HG02981 (cell line): ENCODE measurements around the gene HSPB7.
"Not testable (repeated sequence)": the region's sequence is repeated elsewhere in the genome, so short reads cannot be mapped to it uniquely, and the experiment has no call there.

Experiments
- ATAC-seq: cut with Tn5 transposase; IDR thresholded peaks from one replicate; pipeline ENCODE4 v1.9.1; 2021; ENCODE audit warnings: mild to moderate bottlenecking, moderate library complexity; ENCODE audit not compliant: unreplicated experiment

Gene HSPB7

DNA sequence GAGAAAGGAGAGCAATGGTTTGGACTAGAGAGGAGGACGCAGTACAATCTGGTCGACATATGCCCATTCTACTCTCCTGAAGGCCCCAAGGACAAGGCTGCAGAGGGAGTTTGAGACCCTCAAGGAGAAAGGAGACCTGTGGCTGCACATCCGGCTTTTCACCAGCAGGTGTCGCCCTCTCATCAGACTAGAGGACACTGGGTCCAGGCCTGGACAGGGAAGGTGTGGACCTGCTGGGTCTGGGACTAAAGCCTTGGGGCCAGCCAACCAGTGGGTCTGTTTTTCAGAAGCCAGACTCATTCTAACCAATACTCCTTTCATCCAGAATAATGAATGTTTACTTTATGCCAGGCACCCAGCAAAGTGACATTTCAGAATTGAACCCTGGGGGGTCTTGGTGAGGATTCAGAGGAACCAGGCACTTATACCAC lies 8.8 kb downstream of the HSPB7 start:
- ATAC-seq: no peak

DNA sequence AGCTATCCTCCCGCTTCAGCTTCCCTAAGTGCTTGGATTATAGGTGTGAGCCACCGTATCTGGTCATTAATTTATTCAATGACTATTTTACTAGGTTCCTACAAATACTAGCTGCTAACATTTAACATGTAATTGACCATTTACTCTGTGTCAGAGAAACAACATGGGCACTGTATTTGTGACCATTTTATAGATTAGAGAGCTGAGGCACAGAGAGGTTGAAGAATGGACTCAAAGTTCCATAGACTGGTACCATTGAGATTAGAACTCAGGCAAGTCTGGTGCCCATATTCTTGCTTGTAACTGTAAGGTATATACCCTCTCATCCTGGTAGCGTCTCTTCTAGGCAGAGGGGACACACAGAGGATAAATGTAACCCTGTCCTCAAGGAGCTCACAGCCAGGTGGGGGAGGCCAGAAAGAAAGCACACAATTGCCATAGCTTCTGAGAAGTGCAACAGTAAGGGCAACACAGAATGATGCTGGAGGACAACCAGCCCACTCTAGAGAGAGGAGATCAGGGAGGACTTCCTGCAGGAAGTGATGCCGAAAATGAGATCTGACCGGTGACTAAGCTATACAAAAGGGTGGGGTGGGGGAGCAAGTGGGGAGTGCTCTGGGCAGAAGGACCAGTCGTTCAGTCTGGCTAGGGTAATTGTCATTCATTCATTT lies 10.0 kb downstream of the HSPB7 start:
- ATAC-seq: no peak

DNA sequence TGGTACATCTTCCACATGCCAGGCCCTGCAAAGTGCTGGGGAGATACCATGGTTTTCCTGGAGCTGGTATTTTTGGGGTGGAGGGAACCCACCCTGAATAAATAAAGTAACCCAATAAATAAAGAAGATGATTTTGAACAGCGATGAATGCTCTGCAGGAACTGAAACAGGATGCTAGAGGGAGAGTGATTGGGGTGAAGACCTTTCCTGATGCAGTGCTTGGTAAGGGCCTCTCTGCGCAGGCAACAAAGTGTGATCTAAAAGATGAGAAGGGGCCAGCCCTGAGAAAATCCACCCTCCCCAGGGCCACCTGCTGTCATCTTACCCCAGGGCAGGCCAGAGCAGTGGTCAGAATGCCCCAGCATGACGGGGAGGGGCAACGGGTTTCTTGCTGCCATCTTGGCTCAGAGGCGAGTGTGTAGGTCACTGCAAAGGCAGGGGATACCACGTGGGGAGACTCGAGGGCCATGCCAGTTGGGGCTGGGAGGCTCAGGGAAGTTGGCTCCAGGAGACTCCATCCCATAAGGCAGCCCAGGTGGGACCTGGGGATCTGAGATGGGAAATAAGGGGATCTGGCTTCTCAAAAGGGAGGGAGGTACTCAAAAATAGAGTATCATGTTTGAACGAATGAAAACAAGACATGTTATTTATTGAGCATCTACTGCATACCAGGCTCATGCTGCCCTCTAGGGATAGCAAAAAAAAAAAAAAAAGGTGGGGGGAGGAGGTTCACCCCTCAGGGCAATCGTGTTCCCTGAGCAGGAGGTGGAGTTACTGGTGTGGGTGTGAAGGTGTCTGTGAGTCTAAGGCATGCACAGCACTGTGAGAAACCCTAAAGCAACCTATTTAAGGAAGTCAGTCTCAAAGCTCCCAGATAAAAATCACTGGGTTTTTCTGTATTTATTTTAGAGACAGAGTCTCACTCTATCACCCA lies 11.0 kb downstream of the HSPB7 start:
- no peak for ATAC-seq

DNA sequence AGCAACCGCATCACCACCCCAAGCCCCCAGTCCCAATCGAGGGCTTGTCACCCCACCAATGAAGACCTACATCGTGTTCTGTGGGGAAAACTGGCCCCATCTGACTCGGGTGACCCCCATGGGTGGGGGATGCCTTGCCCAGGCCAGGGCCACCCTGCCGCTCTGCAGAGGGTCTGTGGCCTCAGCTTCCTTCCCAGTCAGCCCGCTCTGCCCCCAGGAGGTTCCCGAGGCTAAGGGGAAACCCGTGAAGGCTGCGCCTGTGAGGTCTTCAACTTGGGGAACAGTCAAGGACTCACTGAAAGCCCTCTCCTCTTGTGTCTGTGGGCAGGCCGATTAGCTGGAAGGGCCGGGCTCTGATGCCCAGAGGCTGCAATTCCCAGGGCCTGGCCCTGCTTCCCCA lies 11.8 kb downstream of the HSPB7 start:
- no peak for ATAC-seq

DNA sequence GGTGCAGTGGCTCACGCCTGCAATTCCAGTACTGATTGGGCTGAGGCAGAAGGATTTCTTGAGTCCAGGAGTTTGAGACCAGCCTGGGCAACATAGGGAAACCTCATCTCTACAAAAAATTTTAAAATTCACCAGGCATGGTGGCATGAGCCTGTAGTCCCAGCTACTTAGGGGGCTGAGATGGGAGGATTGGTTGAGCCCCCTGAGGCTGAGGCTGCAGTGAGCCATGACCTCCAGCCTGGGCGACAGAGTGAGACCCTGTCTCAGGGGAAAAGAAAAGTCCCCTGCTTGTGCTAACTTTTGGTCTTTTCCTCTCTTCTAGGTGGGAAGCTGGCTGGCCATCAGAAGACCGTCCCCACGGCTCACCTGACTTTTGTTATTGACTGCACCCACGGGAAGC lies 12.2 kb downstream of the HSPB7 start:
- no peak for ATAC-seq

DNA sequence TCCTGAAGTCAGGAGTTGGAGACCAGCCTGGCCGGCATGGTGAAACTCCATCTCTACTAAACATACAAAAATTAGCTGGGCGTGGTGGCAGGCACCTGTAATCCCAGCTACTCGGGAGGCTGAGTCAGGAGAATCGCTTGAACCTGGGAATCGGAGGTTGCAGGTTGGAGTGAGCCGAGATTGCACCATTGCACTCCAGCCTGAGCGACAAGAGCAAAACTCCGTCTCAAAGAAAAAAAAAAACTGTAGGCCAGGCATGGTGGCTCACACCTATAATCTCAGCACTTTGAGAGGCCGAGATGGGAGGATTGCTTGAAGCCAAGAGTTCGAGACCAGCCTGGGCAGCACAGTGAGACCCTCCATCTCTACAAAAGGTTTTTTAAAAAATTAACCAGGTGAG lies 16.6 kb downstream of the HSPB7 start:
- not testable (repeated sequence) for ATAC-seq

DNA sequence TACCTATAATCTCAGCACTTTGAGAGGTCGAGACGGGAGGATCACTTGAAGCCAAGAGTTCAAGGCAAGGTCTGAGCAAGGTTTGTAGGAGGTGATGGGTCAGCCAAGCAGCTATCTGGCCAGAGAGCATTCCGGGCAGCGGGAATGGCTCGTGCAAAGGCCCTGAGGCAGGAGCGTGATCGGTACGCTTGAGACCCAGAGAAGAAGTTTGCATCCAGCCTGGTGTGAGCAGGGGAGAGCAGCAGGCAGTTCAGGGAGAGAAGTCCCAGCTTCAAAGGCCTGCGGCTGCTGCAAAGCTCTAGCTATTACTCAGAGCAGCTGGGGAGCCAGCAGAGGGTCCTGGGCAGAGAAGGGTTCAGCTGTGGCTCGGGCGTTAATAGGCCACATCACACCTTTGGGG lies 18.9 kb downstream of the HSPB7 start:
- ATAC-seq: no peak

DNA sequence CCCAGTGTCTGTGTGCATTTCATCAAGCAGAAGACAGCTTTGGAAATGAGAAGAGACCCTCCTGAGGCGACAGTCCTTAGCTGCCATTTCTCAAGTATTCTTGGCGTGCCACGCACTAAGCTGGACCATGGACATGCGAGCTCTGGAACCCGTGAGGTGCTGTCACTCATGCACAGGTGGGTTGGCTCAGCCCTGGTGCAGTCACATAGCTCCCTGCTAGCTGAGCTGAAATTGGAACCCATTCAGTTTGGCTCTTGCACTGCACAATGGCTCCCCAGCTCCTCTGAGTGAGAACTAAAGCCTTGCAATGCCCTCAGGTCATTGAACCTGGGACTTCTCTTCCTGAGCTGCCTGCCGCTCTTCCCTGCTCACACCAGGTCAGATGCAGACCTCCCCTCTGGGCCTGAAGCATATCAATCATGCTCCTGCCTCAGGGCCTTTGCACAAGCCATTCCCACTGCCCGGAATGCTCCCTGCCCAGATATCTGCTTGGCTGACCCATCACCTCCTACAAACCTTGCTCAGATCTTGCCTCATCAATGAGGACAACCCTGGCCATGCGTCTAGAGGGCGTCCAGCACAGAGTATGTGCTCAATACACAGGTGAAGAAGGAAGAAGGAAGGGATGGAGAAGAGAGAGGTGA lies 20.1 kb downstream of the HSPB7 start:
- ATAC-seq: no peak

DNA sequence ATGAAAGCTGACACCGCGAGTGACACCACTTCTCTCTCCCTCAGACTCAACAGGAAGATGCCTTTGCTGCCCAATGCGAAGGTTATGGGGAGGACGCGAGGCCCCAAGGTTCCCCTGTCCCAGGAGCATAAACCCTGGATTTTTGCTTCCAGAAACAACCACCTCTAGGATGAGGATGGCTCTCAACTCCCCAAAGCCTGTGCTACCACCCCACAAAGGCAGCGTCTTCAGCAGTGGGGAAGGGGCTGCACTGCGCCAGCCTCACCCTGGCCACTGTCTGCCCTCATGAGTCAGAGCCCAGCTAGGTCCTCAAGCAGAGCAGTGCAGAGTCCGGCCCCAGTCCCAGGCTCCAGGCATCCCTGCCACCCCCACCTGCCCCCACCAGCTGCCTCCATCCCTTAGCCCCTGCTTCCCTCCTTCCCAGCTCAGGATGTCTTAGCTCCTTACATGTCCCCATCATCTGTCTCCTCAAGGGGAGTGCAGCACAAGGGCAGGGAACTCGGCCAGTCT lies 20.7 kb downstream of the HSPB7 start:
- ATAC-seq: no peak

DNA sequence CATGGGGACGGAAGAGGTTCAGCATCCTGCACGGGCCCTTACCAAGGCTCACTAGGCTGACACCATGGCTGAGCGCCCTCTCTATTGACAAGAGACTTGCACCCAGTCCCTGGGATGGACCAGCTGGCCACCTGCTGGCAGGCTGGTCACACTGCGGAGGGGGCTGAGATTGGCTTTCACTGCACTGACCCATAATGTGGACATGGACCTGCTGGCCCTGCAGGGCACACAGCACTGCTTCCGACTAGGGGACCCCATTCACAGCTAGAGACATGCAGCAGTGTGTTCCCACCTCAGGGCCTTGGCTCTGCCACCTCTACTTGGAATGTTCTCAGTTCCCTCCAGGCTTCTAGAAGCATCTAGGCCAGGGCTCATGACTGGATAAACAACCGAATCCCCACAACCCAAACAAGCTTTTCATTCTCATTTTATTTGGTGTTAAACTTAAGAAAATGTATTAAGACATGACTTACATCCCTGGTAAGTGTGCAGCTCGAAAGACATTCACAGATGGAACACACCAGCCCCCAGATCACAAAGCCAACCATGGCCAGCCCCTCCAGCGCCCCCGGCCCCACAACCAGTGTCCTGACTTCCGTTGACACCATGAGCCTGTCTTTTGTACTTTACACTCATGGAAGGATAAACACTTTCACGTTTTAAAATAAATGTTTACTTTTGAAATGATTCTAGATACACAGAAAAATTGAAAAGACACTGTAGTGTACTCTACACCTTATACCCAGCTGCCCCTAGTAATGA lies 23.1 kb downstream of the HSPB7 start:
- ATAC-seq: no peak

DNA sequence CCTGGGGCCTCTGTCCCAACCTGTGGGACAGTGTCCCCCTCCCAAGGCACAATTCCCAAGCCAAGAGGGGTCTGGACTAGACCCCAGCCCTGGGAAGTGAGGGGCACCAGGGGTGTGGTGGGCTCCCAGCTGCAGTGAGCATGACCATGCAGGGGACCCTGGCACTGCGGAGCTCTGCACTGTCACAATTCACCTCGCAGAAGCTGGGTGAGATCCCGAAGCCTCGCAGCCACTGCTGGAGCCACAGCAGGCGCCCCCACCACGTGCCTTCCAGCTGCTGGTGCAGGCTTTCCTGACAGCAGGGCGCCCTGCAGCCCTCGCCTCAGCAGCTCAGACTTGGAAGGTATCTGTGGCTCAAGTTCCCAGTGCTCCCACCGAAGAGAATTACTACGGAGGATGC lies 23.8 kb downstream of the HSPB7 start:
- ATAC-seq: no peak

DNA sequence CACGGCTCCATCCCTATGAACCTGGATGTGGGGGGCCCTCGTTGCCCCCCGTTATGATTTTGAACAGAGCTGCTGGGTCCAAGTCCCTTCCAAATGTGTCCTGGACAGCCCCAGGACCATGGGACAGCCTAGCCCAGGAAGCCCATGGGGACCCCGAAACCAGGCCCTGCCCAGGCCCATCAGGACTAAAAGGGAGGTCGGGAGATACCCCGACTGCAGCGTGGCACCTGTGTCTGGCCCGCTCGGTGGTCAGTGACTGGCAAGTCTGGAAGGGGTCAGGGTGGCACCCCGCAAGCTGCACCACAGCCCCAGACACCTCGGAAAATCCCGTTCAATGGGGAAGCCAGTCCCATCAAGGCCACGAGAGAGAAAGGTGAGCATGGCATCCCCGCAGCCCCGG lies 24.2 kb downstream of the HSPB7 start:
- ATAC-seq: no peak

DNA sequence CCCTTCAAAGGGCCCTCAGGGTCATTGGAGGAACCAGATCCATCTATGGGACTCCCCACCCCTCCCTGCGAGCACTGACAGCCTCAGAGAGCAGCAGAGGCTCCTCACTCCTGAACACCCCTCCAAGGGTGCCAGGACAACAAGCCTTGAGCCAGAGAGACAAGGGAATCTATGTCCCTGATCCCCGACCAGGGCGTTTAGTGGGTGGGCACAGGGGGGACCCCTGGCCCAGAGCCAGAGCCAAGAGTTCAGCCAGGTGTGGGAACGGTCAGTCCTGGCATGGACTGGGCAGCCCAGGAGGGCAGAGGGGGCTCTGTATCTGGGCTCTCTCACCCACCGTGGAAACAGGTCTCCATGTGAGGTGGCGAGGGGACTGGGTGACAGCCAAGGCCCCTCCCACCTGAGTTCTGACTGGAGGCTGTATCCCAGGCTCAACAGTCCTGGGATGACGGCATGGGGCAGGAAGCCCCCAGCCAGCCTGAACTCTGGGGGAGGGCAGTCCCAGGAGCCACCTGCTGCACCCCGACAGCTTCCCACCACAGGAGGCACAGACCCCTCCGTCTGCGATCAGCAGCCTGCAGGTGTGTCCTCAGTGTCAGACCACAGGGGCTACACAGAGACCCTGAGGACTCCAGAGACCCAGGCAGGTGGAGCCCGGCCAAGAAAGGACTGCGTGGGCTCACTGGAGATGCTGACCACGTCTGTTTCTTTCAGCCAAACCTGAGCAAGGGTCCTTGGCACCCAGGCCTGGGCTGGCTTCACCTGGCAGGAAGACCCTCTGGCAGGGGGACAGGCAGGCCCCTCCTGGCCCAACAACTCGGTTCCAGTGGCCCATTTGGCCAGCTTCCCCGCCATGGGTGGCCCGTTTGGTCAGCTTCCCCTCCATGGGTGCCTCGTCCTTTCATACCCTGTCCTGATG lies 25.0 kb downstream of the HSPB7 start:
- ATAC-seq: no peak

DNA sequence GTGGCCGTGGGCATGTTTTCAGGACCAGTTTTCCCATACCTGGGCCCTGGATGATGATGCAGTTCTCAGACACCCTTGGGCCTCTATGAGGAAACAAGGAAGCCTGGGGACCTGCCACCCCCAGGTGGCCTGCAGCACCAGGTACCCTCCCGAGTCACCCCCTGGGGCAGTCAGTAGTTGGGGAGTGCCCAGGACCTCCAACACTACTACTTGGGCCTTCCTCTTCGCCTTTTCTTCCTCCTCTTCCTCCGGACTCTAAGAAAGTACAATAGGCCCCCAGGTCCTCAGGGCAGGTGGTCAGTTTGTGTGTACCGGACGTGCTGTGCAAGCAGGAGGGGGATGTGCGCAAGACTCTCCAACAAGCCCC lies 25.7 kb downstream of the HSPB7 start:
- ATAC-seq: no peak

DNA sequence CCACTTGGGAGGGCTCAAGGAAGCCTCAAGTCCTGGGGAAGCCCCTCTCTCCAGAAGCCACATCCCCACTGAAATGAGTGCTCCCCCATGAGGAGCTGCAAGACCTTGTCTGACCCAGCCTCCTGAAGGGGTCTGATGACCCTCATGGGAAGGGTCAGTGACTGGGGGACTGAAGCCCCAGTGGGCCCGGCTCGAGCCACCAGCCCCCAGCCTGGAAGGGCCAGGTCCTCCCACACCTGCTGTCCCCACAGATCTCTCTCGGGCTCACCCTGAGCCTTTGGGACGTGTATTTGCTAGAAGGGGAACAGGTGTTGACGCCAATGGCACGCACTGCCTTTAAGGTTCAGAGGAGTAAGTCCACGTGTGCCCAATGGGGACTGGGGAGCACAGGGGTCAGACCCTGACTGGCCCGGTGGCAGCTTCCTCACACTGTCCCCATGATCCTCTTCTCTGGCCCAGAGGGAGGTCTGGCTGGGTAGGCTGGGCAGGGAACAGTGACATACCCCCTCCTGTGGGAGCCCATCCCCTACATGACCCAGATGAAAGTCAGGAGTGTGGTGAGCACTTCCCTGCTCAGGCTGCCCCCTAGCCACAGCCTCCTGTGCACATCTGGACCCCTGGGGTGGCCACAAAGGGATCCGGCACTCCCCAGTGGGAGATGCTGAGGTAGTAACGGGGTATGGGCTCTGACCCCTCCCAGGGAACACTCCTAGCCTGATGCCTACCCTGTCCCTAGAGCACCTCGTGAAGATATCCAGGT lies 26.2 kb downstream of the HSPB7 start:
- ATAC-seq: no peak

DNA sequence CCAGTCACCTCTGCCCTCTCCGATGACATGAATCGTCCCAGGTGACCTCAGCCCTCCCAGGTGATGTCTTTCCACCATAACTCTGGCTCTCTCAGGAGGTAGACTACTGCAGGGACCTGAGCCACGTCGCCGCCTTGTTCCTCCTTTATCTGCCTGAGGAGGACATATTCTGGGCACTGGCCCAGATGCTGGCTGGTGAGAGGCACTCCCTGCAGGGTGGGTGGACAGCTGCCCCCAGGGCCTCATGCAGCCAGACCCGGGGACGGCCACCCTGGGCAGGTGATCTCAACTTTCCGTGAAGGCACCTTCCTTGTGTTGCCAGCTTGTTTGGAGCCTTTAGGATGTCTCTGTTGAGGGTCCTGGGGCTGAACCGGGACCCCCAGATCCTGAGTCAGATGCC lies 28.1 kb downstream of the HSPB7 start:
- ATAC-seq: no peak

DNA sequence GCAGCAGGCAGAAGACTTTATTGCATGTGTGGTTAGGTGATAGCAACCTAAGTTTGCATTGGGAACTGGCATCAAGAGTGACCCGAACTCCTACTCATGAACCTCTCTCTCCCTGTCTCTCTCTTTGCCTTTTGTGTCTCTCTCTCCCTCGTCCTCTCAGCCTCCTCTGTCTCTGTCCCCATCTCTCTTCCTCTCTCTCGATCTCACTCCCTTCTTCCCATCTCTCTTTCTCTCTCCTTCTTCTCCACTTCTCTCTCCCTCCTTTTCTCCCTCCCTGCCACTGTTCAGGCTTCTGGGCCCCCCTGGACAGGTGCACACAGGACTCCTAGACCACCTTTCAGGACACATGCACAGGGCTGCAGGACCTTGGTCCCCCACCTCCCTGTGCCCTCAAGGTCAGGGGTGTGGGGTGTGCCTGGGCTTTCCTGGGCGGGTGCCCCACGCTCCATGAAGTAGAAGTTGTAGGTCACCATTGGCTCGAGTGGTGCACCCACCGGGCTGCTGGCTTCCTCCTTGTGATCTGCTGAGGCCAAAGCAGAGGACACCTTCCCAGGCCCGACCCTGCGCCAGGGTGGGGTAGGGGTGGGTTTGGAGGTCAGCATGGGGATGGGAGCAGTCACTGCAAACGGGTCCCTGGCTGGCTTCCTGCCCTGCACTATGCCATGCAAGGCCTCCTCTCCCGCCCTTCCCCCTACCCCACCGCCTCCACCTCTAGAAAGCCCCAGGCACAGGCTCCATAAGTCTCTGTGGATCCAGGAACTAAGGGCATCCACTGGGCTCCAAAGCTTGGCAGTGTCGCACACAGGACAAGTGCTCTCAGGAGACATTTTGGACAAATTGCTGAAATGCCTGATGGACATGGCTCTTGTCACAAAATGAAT lies 28.7 kb downstream of the HSPB7 start:
- no peak for ATAC-seq

DNA sequence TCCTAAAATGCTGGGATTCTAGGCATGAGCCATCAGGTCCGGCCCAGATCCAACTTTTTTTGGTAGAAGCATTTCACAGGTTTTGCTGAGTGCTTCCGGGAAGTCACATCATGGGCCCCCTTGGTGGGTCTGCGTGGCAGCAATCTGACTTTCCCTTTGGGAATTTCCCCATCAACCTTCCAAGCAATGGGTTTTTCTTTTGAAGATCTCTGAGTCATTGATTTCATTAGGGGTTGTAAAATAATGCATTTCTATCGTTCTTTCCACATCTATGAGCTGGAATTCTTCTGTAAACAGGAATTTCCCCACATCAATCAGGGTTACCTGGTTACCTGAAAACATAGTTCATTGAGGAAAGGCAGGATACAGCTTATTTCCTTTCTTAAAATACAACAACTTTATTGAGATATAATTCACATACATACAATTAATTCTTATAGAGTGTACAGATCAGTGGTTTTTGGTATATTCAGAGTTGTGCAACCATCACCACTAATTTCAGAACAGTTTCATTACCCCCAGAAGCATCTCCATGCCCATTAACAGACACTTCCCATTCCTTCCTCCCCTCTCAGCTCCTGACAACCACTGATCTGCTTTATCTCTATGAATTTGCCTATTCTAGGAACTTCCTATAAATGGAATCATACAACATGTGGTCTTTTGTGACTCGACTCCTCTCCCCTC lies 32.1 kb downstream of the HSPB7 start:
- no peak for ATAC-seq
